Liver (tissue), 3 donors: ENCODE measurements around the gene SPTBN5.

Source experiments
- CTCF ChIP-seq: fragments of 150-350 bp; IDR thresholded peaks from 2 replicates; pipeline ENCODE4 v1.5.1; 2017; ENCODE audit warnings: improper control_type of control experiment, low read depth, low read length; ENCODE audit not compliant: missing input control
- EGR1 ChIP-seq, 2 donors: IDR thresholded peaks; 2 replicates each; pipeline ENCODE4 v1.6.1; 2016 to 2018; ENCODE audit warnings: antibody characterized with exemption in 2 of 2, low read depth in 2 of 2
- REST ChIP-seq: IDR thresholded peaks from 2 replicates; pipeline ENCODE4 v1.6.1; 2016; ENCODE audit warnings: antibody characterized with exemption, mild to moderate bottlenecking
- donor health status: healthy.
- donor health status: healthy.

GRCh38 chr15:41861736-41862356 is 32.0 kb downstream of the SPTBN5 start:
- TF ChIP-seq REST = no peak
- TF ChIP-seq CTCF = no peak
- TF ChIP-seq EGR1 (IDR thresholded peaks at IDR 0.05; ENCODE audit: low read depth in 2 of 2) = no peak
